Measurements from ENCODE around the gene NYAP2.

Gene NYAP2

DNA sequence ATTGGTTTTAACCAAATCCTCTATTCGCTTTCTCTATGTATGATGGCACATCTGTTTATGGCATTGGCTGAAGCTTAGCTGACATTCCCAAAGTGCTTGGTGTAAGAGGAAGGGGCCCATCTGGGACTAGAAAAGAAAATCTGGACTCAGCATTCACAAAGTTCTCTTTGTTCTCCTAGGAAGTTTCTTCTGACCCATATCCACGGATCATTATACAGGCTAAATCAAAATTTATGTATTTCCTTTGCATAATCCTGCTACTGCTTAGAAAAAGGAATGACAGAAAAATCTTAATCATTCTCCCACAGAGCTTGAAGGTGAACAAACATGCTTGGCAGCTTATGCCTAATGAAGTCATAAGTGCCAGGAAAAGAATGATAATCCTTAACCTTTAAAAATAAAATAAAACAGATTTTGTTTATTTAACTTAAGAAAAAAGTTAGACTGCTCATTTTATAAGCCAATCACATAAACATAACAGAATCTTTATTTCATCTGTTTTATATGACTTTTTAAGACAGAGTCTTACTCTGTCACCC is 88.4 kb downstream of the NYAP2 start:
- no peak for DNase-seq

DNA sequence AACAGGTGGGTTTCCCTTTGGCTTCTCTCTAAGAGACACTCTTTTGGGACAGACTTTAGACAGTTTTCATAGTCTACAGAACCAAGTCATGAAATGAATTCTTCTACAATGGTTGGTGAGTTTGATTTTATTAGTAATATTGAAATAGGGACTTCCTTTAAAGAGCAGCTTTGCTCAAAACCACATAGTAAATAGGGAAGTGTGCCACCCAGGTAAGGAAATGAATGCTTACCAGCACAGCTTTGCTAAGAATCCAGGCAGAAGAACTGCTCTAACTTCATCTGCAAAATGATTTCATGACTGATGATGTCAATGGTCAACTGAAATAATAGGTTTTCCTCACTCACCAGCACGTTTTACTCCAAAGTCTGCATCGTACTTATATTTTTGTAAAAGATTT is 89.2 kb downstream of the NYAP2 start:
- no peak for DNase-seq

DNA sequence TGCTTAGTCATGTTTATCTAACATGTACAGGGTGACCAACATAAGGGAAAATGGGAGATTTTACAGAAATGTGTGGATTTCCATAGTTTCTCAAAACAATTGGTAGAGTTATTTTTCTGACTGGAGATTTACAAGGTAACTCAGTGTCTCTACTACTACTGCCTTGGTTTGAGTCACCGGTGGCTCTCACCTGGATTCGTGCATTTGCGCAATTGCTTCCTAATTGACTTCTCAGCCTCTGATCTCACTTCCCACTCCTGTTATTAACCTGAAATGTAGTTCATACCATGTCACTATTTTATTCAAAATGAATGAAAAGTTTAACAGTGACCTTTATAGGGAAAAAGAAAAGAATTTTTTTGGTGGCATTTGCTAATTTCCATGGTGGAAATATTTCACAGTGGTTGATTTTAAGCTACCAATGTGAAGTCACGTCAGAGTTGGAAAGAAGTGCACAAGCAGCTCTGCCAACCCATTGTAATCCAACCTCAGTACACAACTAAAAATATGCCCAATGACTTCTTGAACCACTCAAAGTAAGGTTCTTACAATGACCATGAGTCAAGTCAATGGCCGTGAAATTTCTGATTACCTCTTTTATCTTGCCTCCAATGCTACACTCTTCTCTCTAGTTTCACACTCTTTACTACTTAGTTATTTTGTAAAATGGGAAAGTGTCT is 94.0 kb downstream of the NYAP2 start:
- no peak for DNase-seq

DNA sequence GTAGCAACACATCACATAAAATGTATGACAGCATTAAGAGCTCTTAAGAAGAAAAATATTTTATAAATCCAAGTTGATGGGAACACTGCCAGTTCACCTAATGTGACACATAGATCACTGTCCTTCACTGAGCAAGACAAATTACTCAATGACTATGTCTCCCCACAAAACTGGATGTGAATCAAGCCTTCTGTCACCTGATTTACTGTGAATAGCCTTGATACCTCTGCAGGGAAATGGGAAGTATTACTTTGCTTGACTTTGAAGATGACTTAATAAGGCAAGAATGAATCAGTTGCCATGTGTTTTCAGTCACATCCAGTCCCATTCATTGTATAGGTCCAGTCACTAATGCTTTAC is 94.6 kb downstream of the NYAP2 start:
- no peak for DNase-seq

DNA sequence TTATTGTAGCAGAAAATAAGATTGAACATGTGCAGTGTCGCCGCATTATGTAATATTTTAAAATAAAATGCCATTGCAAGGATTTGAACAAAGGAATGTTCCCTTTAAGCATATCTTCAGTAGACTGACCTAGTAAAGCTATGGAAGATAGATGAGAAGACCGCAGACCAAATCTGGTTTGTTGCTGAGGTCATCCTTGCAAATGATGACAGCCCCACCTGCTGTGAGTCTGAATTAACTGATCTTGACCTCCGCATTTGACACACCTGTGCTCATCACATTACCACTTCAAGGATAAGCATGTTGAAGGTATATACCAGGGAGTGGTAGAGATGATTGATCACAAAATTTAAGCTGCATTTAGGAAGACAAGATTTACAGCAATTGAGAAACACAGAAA is 96.2 kb downstream of the NYAP2 start:
- DNase-seq = no peak

DNA sequence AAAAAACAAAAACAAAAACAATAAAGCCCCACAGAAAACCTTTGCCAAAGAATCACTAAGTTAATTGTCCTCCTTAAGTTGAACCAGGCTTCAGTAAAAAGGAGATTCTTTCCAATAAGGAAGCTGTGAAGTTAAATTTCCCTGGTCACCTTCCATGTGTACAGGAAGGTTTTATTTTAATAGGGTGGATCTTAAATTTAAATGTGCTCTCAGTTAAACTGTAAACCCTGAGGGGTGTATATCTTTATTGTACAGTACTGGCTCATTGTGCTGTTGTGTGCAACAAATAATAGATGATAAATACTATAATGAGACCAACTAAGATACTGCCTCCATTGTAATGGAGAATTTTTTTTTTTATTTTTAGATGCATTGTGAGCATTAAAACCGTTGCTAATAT is 97.1 kb downstream of the NYAP2 start:
- DNase-seq = no peak

DNA sequence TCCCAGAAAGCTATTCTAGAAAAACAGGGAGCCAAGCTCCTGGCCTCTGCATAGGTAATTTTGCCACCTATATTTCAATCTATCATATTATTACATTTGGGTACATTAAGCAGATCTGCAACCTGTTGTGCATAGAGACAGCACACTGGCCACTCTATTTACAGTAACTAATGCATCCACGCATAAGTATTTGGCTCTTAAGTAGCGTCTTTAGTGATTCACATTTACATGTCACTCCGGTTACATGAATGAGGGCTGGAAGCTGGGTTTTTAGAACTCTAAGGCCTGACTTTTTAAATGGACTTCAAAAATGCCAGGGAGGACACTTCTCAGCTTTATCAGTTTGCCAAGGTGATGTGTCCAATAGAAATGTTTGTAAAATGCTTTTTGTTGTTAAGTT is 97.7 kb downstream of the NYAP2 start:
- no peak for DNase-seq

DNA sequence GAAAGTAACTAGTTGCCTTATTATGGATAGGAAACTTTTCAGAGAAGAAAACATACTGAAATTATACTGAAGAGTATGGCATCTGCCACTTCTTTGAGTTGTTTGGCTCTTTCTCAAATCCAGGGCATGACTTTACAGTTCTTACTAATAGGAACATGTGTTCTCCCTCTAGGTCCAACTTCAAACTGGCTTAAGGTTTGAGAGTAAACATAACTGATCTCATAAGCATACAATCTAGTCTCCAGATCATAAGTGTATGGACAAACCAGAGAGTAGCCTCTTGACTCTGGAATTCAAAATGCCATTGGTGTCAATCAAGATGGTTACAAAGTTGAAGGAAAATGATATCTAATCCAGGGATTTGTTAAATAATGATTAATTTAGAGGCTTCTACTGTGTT is 101.5 kb downstream of the NYAP2 start:
- DNase-seq = no peak

DNA sequence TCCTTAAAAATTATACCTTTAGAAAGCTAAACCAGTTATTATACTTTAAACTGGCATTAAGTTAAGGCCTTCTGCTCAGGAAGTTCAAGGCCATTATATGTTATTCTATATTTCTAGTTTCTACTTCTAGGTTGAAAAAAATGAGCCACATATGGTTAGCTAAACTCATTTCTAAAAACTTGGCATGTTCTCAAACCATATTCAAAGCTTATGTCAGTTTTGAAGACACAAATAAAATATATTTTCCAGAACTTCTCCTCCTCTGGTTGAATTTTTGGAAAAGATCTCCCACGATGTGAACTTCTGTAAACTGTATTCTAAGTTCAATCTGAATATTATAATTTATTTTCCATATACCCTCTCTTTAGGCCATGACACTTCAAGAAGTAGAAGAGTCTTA is 103.5 kb downstream of the NYAP2 start:
- no peak for DNase-seq

DNA sequence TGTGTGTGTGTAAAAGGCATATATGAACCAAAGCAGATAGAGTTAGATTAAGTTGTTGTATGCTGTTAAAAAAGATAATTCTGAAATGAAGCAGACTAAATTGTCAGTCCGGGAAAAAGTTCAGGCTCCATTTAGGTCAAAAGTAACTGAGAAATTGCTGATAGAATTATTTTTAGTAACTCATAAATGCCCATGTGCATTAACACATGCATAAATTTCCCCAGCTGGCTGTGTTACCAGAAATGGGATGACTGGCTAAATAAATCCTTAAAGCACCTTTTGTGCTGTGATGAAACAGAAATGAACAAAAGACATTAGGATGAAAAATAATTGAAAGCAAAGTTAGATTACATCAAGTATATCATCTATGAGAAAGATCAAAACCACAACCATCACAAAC is 111.3 kb downstream of the NYAP2 start:
- no peak for DNase-seq

DNA sequence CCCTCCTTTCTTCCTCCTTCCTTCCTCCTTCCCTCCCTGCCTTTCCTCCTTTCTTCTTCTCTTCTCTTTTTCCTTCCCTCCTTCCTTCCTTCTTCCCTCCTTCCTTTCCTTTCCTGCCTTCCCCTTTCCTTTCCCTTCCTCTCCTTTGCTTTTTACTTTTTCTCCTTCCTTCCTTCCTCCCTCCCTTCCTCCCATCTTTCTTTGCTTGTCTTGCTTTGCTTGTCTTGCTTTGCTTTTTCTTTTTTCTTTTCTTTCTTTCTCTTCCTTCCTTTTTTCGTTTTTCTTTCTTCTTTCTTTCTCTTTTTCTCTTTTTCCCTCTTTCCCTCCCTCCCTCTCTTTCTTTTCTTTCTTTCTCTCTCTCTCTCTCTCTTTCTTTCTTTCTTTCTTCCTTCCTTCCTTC is 113.0 kb downstream of the NYAP2 start:
- DNase-seq = no peak

DNA sequence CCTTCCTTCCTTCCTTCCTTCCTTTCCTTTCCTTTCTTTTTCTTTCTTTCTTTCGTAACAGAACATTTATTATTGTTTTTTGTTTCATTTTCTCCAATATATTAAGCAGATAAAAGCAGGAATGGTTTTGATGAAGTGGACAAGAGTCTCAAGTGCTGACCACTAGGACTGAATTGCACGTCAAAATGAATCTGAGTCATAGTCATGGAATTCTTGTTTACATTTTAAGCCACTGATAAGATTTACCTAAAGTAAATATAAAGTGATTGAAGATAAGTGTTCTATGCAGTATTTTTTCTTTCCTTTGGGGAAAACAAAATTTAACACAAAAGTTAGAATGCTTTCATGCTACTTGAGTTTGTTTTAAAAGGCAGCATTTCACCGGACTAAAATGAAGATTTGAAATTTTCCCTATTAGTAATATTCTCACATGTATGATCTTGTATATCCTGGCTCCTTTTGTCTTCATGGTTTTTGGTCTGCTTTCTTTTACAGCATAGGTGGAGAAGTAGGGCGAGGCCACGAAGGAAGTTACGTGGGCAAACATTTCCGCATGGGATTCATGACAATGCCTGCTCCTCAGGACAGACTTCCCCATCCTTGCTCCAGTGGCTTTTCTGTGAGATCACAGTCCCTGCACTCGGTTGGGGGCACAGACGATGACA is 113.5 kb downstream of the NYAP2 start:
- no peak for DNase-seq

DNA sequence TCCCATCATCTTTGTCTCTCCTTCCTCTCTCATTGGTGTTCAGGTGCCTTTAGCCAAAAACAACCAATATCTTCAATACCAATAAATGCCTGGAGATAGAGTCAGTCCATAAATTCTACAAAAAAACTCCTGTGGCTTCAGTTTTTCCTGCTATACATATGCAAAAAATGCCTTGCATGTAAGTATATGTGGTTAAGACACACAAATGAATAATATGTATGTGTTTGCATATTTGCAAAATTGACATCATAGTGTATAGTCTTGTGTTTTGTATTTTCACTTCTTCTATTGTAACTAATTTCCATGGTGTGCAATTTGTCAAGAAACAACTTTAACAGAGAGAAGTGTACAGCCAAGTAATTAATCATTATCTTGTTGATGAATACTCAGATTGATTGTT is 115.5 kb downstream of the NYAP2 start:
- DNase-seq = no peak

DNA sequence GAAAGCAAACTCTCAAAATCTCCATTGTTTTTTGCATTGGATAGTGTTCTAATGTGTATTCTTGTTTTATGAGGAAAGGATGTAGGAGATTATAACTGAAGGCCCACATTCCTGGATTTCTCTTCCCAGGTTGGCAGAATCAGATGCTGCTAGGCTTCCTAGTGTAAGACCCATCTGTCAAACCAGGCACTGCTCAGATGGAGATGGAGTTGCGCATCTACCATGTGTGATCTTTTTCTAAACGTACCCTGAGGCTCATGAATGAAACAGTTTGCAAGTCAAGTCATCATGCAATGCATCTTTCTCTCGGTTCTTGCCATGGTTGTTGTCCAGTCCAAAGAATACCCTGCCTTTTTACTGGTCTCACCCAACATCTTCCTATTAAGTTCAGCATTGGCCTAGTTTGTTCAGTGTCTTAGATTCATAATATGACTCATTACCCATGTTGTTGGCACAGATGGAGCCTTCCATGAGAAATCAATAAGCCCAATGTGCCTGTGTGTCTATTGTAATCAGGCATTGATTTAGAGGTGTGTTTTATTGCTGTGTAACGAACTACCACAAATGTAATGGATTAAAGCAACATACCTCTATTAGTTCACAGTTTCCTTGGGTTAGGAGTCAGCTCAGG is 127.4 kb downstream of the NYAP2 start:
- DNase-seq = no peak

DNA sequence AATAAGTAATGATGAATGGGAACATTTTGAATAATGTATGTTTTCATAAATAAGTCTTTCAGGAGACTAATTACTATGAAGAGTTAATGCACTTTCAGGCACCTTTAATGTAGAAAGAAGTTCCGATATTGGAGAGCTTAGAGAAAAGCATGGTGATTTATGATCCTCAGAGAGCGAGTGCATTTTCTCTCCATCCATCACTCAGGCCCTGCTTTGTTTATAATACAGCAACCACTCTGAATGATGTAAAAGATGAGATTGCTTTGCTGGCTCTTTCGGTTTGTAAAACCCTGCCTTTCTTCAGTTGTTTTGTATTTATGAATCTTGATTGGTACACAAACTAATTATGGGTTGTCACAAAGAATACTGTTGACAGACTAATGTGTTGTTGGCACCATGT is 132.0 kb downstream of the NYAP2 start:
- no peak for DNase-seq

DNA sequence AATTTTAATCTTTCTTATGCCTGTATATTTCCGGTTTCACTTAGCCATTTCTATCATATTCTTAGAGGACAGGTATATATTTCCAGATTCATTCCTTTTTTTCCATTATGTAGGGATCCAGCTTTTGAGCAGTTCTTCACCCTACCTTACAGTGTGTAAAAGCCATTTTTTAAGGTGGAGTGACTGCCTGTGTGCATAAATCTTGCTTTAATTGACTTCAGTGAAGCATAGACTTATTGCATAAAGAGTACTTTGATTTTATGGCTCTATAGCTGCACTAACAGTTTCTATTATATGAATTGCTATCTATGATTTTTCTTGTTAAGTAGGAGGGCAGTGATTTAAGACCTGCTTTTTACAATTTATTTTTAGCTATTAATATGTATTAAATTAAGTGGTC is 132.6 kb downstream of the NYAP2 start:
- no peak for DNase-seq

DNA sequence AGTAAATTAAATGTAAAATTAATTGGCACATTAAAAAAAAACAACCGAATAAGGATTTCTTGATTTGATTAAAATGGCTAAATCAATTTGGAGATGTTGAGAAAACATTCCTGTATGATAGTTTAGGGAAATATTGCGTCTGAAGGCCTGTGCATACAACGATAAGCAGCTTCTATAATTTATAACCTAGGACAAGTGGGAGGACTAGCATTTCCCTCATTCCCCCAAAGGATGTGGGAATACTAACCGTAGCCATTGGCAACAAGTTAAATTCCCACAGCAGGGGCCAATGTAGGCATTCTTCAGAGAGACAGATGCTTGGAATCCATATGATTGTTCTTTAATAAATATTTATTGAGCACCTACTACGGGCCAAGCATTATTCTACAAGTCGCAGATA is 134.5 kb downstream of the NYAP2 start:
- no peak for DNase-seq

DNA sequence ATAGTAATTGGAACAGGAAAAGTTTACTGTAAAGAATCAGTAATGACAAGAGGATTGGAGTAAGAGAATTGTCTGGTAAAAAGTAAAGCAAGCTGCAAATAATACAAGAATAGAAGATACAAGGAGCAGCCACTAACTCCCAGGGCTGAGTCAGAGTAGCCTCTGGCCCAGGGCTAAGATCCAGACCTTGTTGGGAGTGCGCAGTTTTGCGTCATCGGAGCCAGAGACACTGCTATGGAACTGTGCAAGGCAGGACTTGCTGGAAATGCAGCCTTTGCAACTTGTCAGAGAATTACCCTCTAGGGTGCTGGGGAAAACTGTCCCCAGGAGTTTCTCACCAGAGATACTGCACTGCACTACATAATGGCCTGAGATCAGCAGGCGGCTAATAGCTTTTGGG is 135.2 kb downstream of the NYAP2 start:
- DNase-seq = no peak

DNA sequence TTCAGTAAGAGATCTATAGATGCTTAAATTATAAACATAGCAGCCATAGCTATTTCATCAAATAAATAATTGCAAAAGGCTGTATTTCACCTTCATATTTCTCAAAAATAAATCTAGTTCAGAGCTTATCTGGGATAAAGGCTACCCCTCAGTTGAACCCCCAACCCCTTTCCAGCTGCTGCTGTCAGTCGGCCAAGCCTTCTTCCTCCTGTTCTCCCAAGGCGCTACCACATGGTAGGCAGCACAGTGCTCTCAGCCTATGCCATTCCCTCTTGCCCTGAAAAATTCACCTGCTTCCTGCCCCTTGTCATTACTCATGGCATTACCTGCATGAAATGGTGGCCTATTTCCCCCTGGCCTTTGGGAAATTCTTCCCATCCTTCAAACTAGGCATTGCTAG is 136.5 kb downstream of the NYAP2 start:
- no peak for DNase-seq

DNA sequence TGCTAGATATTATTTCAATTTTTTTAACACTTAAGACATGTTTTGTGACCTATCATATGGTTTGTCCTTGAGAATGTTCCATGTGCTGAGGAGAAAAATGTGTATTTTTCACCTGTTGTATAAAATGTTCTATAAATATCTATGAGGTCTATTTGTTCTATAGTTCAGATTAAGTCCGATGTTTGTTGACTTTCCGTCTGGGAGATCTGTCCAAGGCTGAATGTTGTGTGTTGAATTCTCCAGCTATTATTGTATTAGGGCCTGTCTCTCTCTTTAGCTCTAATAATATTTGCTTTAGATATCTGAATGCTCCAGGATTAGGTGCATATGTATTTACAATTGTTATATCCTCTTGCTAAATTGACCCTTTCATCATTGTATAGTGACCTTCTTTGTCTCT is 144.1 kb downstream of the NYAP2 start:
- no peak for DNase-seq

DNA sequence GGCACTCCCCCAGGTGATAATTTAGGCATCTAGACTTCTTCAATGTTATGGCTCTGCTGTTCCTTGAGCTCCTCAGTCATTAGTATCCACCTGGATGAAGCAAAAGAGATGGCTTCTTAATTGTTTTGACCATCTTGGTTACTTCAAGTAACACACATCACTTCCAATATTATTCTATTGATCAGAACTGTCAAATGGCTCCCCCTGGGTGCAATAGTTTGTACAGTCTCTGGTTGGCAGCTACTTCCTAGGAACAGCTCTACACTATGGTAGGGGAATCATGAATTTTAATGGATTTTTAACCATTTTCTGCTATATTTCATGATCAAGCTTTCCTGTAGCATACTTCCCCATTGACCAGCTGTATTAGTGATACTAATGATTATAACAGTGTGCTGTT is 157.0 kb downstream of the NYAP2 start:
- DNase-seq = no peak

DNA sequence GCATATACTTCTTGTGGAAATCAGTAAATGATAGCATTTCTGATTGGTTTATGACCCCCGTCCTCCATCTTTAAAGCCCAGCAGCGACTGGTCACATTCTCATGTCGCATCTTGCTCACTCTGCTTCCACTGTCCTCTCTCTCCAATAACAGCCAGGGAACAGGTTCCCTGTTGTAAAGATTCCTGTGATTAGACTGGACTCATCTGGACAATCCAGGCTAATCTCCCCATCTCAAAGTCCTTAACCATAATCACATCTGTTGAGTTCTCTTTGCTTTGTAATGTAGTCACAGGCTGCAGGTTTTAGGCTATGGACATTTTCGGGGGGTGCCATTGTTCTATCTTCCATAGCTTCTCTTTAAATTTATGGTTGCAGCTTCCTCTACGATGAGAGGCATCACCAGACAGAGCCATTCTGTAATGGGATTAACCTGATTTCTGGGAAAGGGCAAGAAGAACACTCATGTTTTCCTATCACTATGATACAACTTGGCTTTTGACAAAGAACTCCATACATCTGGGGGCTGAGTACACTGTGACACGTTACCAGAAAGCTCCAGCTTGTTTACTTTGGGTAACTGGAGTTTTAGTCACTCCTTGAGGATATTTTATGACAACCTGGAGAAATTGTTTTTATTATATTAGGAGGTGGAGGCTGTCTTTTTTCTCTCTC is 159.0 kb downstream of the NYAP2 start:
- DNase-seq = no peak

DNA sequence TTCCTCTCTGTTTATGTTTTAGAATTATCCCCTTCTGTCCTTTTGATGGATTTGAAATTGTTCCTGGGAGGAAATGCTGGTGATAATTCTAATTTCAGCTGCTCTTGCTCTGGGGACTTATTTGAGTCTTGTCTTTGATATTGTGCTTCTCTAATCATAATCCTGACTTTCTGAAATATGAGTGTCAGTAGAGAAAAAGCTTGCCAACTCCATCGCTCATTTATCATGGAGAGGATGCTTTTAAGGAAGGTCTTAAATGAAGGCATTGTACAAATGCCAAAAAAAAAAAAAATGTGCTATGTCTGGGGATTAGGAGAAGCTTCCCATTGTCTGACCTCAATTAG is 159.5 kb downstream of the NYAP2 start:
- DNase-seq = no peak

DNA sequence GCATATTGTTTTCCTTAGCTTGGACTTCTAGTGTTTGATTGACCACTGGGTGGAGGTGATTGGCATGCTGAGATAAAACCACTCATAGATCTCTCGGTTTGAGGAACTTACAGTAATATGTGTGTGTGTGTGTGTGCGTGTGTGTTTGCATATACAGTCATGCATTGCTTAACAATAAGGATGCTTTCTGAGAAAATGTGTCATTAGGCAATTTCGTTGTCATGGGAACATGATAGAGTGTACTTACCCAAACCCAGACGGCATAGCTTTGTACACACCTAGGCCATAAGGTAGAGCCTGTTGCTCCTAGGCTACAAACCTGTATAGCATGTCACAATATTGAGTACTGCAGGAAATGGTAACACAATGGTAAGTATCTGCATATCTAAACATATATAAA is 167.3 kb downstream of the NYAP2 start:
- DNase-seq = peak in 1 of 2 experiments; percentile 1

Data from AML-193 (cell line).